Tibial nerve (tissue), 3 donors: ENCODE results near the gene FOXE3.

Experiments used
- CTCF ChIP-seq, 5 experiments: fragments of 200-600 bp in 3 of 5; fragments of 450-650 bp in 2 of 5; sonication (generic) in 3 of 5; IDR thresholded peaks; one replicate each; pipeline ENCODE4 v1.5.1; 2016 to 2019; ENCODE audit warnings: antibody characterized with exemption in 5 of 5, mild to moderate bottlenecking in 3 of 5, moderate library complexity in 2 of 5
- POLR2A ChIP-seq, 2 donors: fragments of 450-650 bp; IDR thresholded peaks; one replicate each; pipeline ENCODE4 v1.6.1; 2017; ENCODE audit warnings: antibody characterized with exemption in 2 of 2, mild to moderate bottlenecking in 2 of 2, moderate library complexity in 2 of 2

GRCh38 chr1:47417170-47418044 lies 1.3 kb downstream of the FOXE3 start:
- TF ChIP-seq CTCF (IDR thresholded peaks at IDR 0.05), result no peak
- TF ChIP-seq POLR2A (IDR thresholded peaks at IDR 0.05), result no peak
